ENCODE results near the gene RBM47.
"Not testable (repeated sequence)": the region's sequence is repeated elsewhere in the genome, so short reads cannot be mapped to it uniquely, and the experiment has no call there.

RBM47 gene

GRCh38 chr4:40524366-40525041, 105.2 kb downstream of the RBM47 start:
- no peak for DNase-seq

DNA sequence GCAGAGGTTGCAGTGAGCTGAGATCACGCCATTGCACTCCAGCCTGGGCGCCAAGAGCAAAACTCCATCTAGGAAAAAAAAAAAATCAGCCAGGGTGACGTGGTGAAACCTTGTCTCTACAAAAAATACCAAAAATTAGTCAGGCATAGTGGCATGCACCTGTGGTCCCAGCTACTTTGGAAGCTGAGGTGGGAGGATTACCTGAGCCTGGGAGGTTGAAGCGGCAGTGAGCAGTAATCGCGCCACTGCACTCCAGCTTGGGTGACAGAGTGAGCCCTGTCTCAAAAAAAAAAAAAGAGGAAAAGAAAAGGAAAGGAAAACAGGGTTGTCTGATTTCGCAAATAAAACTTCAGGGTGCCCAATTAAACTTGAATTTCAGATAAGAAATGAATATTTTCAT, 106.1 kb downstream of the RBM47 start:
- DNase-seq = no peak

- DNase-seq = no peak
Observed at GRCh38 chr4:40521957-40522356, 107.7 kb downstream of the RBM47 start.

GRCh38 chr4:40520533-40520932, 109.1 kb downstream of the RBM47 start:
- DNase-seq = no peak

- not testable (repeated sequence) for DNase-seq
Observed at GRCh38 chr4:40517081-40517480, 112.6 kb downstream of the RBM47 start.

DNA sequence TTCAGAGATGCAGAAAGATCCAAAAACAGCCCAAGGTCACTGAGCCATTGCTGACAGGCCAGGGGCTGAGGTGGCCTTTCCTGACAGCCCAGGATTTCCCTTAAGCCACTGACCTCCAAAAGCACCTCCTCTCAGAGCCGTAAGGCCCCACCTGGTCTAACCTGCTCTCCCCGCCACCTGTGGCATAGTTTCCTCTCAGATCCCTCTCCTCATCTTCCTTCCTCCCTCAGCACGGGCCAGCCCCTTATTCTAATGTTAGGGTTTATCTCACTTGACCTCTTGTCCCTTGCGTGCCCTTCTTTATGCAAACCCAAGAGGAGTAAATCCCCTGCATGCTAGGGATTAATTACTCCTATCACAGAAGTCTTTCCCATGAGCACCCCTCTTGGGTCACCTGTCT, 113.0 kb downstream of the RBM47 start:
- no peak for DNase-seq

GRCh38 chr4:40515398-40516293, 114.0 kb downstream of the RBM47 start:
- no peak for DNase-seq

- DNase-seq = no peak
Observed at GRCh38 chr4:40515037-40515397, 114.6 kb downstream of the RBM47 start.

GRCh38 chr4:40514497-40514951, 115.1 kb downstream of the RBM47 start:
- no peak for DNase-seq

GRCh38 chr4:40511036-40511614, 118.5 kb downstream of the RBM47 start:
- no peak for DNase-seq

GRCh38 chr4:40507977-40508376, 121.7 kb downstream of the RBM47 start:
- no peak for DNase-seq

DNA sequence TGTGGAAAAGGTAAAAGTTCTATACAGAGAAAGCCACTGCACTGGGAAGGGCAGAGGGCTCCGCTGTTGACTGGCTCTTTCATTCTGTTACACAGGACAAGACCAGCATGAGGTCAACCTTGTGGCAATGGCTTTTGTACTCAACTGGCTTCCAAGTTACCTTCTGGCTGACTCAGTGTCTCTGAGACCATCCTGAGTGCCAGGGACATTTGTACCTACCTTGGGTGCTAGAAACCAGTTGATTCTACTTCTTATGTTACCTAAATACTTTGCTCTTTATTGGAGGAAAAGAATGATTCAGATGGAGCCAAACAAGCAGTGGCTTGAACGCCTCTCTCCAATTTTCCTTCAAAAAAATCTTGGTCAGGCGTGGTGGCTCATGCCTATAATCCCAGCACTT, 123.2 kb downstream of the RBM47 start:
- no peak for DNase-seq

DNA sequence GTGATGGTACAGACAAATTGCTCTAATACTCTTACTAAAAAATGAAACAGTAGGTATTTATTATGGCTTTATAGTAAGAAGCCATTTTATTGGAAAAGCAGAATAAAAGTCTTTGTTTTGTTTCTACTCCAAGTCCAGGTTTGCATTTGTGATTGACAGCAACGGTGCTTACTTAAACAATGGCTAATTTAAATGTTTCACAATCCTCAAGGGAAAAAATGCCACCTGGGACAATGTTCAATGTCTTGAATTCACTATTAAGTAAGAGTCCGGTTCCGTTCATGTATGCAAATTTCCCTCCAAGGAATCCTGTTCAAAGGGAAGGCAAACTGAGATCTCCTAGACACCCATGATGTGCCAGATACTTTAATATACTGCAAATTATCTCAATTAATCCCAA, 123.6 kb downstream of the RBM47 start:
- DNase-seq = no peak

- no peak for DNase-seq
Observed at GRCh38 chr4:40502934-40503333, 126.7 kb downstream of the RBM47 start.

- DNase-seq = no peak
Observed at GRCh38 chr4:40502220-40502619, 127.4 kb downstream of the RBM47 start.

DNA sequence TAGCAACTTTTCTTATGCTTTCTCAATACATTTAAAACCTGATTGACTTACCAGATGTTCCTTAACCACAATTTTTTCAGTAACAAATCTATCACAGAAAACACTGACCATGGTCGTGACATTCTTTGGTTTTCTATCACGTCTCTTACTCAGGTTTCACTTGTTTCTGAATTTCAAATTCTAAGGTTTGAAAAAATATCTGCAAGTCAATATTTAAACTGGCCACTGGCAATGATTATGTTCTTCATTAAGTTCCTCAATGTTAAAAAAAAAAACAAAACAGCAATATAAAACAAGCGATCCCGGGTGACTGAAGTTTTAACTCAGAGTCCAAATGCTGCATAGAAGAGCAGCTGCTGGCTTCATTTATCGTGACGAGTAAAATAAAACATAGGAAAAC, 128.9 kb downstream of the RBM47 start:
- DNase-seq = no peak

- DNase-seq = no peak
Observed at GRCh38 chr4:40493160-40493559, 136.5 kb downstream of the RBM47 start.

GRCh38 chr4:40492691-40493090, 137.0 kb downstream of the RBM47 start:
- no peak for DNase-seq

DNA sequence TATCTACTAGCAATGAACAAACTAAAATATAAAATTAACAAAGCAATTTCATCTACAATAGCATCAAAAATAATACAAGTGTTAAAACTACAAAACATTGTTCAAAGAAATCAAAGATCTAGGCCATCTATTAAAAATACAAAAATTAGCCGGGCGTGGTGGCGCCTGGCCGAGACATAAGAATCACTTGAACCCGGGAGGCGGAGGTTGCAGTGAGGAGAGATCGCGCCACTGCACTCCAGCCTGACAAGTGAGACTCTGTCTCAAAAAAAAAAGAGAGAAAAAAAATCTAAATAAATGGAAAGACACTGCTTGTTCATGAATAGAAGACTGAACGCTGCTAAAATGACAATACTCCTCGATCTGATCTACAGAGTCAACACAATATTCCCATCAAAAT, 139.2 kb downstream of the RBM47 start:
- DNase-seq = no peak

GRCh38 chr4:40489961-40490360, 139.7 kb downstream of the RBM47 start:
- no peak for DNase-seq

DNA sequence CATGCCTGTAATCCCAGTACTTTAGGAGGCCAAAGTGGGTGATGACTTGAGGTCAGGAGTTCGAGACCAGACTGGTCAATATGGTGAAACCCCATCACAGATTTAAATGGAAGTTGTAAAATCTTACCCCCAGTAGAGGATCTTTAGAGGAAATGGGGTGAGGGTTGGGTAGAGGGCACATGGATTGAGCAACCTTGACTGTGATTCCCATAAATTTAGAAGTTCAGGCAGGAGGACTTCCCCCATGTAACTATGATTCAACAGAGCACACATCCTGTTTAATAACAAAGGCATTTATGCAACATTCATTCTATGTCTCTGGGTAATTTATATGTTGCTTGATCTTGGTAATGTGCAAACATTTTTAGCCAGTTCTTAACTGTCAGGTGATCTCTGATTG, 143.1 kb downstream of the RBM47 start:
- DNase-seq = no peak

DNA sequence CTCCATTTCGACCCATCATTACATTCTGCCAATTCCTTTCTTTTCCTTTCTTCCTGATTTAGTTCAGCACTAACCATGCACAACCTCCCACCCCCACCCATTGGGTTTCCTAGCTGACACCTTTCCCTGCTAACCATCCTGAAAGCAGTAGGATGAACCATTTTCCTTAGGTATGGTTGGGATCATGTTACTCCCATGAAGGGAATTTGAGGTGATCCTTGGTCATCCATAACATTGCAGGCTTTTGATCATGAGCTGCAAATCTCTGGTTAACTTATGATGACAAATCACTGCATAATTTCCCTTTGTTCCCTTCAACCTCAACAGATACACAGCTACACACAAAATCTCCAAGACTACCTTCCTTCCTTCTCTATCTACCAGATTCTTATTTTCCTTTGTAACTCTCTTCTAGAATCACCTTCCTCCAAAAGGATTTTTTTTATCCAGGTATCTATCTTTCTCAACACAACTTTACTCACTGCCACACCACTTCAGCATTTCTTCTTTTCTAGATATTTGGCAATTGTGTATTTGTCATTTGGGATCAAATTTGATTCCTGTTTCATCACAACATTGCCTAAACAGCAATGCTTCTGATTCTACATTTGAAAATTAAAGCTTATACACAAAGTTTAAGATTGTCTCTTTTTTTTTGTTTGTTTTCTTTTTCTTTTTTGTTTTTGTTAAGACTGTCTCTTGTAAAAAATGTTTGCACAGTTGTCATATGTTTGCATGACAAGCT, 145.1 kb downstream of the RBM47 start:
- no peak for DNase-seq

GRCh38 chr4:40482985-40483647, 146.5 kb downstream of the RBM47 start:
- no peak for DNase-seq
